Ovary (tissue), 3 donors: ENCODE measurements around the gene CDH11.

Source experiments
- EP300 ChIP-seq: sonication (generic); formaldehyde crosslinking; IDR thresholded peaks from one replicate; pipeline ENCODE4 v1.6.1; 2017; ENCODE audit warnings: antibody characterized with exemption
- POLR2A ChIP-seq: fragments of 450-650 bp; IDR thresholded peaks from one replicate; pipeline ENCODE4 v1.6.1; 2017; ENCODE audit warnings: antibody characterized with exemption, mild to moderate bottlenecking, moderate library complexity
- TF ChIP-seq, protein P1 (sequence below), 3 donors: fragments of 450-650 bp in 2 of 3; fragments of 200-600 bp in 1 of 3; IDR thresholded peaks; one replicate each; pipeline versions ENCODE4 v1.5.1 to v1.8.0; 2016 to 2022; ENCODE audit warnings: antibody characterized with exemption in 3 of 3, mild to moderate bottlenecking in 1 of 3
- donor health status: DM: no; HTN: no; CAD: no.

DNA sequence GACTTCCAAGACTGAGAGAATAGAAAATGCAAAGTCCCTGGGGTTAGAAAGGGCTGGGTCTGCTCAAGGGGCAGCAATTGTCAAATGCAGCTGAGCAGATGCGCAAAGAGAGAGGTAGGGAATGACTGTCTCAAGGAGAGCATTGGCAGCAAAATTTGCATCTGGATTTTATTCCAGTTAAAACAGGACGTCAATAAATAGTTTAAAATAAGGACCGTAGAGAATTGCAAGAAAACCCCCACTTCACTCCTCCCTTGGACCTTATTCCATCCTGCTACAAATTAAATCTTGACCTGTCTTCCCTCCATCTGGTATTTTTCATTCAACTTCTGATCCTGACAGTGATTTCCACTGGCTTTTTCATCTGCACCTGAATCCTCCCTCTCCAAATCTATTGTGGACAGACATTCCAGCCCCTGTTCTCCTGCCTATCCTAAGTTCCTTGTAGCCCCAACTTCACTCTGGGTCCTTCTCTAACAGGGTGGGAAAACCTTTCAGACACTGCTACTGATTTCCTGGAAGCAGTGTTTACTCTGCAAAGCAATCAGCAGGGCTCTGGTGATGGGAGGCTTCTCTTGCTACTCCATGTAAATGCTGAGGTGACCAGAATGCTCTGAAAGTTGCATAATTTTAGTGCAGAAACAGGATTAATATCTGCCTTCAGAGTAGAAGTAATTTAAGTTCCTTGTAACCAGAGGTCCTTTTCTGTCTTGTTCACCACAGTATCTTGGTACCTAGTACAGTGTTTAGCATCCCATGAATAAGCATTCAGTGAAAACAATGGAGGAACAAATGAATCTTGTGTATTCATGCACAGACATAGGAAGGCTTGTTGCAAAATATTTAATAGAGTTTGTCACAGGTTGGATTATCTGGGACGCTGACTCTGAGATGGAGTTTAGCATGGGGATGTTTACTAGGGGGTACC lies 79.2 kb downstream of the CDH11 start:
- TF ChIP-seq, protein P1, sequence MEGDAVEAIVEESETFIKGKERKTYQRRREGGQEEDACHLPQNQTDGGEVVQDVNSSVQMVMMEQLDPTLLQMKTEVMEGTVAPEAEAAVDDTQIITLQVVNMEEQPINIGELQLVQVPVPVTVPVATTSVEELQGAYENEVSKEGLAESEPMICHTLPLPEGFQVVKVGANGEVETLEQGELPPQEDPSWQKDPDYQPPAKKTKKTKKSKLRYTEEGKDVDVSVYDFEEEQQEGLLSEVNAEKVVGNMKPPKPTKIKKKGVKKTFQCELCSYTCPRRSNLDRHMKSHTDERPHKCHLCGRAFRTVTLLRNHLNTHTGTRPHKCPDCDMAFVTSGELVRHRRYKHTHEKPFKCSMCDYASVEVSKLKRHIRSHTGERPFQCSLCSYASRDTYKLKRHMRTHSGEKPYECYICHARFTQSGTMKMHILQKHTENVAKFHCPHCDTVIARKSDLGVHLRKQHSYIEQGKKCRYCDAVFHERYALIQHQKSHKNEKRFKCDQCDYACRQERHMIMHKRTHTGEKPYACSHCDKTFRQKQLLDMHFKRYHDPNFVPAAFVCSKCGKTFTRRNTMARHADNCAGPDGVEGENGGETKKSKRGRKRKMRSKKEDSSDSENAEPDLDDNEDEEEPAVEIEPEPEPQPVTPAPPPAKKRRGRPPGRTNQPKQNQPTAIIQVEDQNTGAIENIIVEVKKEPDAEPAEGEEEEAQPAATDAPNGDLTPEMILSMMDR (IDR thresholded peaks at IDR 0.05): no peak
- TF ChIP-seq EP300 (no peak), POLR2A (no peak)
